ENCODE results near the gene SPOCK1. TPM values are rescaled to one million over a fixed set of nuclear protein-coding genes. Genes with fewer than 3 reads are reported as not detected.

The SPOCK1 gene
- total and polyA plus RNA-seq, 2 donors (not counting 3 experiments of a cell fraction or from before 2014, with no cell fraction given): 144 to 280 TPM

DNA sequence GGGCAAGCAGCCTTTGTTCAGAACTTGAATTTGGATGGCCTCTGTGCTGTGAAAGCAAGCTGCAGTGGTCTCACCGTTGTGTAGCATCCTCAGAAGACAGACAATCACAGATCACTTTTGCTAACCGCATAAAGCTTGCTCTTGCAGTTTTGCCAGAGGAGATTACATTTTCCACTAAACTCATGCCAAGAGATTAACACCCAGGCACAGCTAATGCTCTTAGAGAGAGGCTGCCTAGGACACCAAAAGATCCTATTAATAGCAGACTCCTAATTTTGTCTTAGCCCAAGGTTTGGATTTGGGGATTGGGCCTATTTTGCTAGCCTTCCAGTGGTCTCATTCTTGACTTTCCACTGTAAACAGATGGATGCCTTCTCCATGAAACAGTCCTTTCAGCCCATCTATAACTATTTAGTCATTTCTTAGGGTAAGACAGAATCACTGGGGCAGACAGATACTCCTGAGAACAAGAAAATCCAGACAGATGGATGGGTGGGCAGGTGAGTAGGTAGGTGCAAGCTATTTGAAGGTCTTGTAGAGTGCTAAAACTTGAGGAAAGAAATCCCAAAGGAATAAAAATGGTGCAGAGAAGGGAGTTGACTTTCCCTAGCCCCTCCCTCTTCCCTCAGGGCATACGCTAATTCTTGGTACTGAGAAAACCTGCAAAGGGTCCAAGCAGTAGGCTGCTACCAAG, 506.2 kb downstream of the SPOCK1 start:
- Histone ChIP-seq H3K79me2 (ENCODE audit: control insufficient read depth, insufficient read depth, low read length) (no peaks in the 10 kb centered on the region), H2AFZ (ENCODE audit: low read depth, low read length) (no peak overlapping the region), H3K9ac (replicated peaks; ENCODE audit: extremely low read depth, insufficient read depth, low read length) (no peak overlapping the region), H4K20me1 (replicated peaks; ENCODE audit: control insufficient read depth, extremely low read depth, insufficient read depth, low read length) (no peaks in the 10 kb centered on the region), H3K9me3 (replicated peaks; ENCODE audit: control insufficient read depth, insufficient read depth, low read length) (no peaks in the 10 kb centered on the region), H3K4me2 (ENCODE audit: insufficient read depth, low read length) (no peak overlapping the region), H3K27me3 (ENCODE audit: control insufficient read depth in 2 of 2, insufficient read depth in 2 of 2, low read length in 2 of 2) (no peaks in the 10 kb centered on the region), H3K4me3 (replicated peaks in 1 of 3; ENCODE audit: insufficient read depth in 1 of 3, low read depth in 1 of 3, low read length in 3 of 3) (no peak overlapping the region), H3K4me1 (ENCODE audit: control insufficient read depth, extremely low read depth, insufficient read depth, low read length) (no peaks in the 10 kb centered on the region), H3K9me1 (replicated peaks; ENCODE audit: control insufficient read depth, extremely low read depth, insufficient read depth, low read length) (no peaks in the 10 kb centered on the region), H3K36me3 (ENCODE audit: control insufficient read depth in 2 of 2, extremely low read depth in 1 of 2, insufficient read depth in 2 of 2, low read length in 2 of 2) (no peaks in the 10 kb centered on the region), H3K27ac (ENCODE audit: insufficient read depth, low read depth, low read length) (no peak overlapping the region)
- no peak for TF ChIP-seq FOS (IDR thresholded peaks at IDR 0.05; ENCODE audit: borderline replicate concordance, insufficient read depth, low read length)
- no peak for DNase-seq (ENCODE audit: low read depth, low spot score)
- ChIA-PET POLR2A (no interaction called here), CTCF (no interaction called here)
- intact Hi-C loops (cut with micrococcal nuclease) (no loop called here), dilution Hi-C loops (cut with MboI; ENCODE audit: extremely low pct_ligation_motif_present, low sequenced_read_pairs) (no loop called here)
- no TSS peak for BruUV-seq (replicated peaks)
- FAIRE-seq: no peak

DNA sequence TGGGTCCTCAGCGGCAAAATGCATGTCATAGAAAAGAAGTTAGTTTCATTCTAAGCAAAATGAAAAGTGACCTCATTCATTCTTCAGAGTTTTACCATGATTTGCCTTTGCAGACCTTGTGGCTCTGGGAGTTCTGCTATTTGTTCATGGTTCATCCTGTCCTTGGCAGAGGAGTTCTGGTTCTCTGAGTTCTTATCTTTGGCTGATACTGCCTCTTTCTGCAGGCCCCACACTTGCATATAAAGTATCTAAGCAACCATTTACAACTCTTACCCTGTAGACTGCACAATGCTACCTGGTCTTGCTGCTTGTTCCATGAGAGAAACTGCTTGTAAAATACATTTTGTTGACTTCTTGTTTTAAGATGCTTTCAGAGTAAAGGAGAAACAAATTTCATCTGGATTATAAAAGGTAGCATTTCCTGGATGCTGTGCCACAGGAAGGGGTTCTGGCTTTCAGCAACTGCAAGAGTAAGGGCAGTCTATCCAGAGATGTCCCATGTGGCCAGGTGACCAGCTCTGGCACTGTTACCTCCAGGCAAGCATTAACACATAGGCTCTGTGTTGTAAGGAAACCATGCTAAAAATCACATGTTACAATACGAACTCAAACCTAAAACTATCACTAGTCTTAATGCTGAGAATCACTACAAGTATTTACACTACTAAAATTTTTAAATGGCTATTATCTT, 513.2 kb downstream of the SPOCK1 start:
- dilution Hi-C loops (cut with MboI; ENCODE audit: extremely low pct_ligation_motif_present, low sequenced_read_pairs): no loop called here
- no peak for DNase-seq (ENCODE audit: low read depth, low spot score)
- no peaks in the 10 kb centered on the region for H3K9me1 ChIP-seq (replicated peaks; ENCODE audit: control insufficient read depth, extremely low read depth, insufficient read depth, low read length)
- TF ChIP-seq JUN (IDR thresholded peaks at IDR 0.05; ENCODE audit: borderline replicate concordance, insufficient read depth, insufficient read length, low read depth) (no peak), FOS (IDR thresholded peaks at IDR 0.05; ENCODE audit: borderline replicate concordance, insufficient read depth, low read length) (no peak), POLR2AphosphoS5 (IDR thresholded peaks at IDR 0.05; ENCODE audit: insufficient read depth, low read depth, low read length) (no peak), EZH2 (IDR thresholded peaks at IDR 0.05; ENCODE audit: borderline replicate concordance, low read depth, low read length, severe bottlenecking) (no peak), GATA2 (IDR thresholded peaks at IDR 0.05; ENCODE audit: insufficient read depth, insufficient read length, low read depth, low read length) (no peak), POLR2A (IDR thresholded peaks at IDR 0.05; ENCODE audit: low read depth, low read length) (no peak), MYC (IDR thresholded peaks at IDR 0.05; ENCODE audit: low read depth, low read length) (no peak)
- TF ChIP-seq, protein P1, sequence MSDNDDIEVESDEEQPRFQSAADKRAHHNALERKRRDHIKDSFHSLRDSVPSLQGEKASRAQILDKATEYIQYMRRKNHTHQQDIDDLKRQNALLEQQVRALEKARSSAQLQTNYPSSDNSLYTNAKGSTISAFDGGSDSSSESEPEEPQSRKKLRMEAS (IDR thresholded peaks at IDR 0.05; ENCODE audit: insufficient read depth, insufficient read length): no peak
- TF ChIP-seq, protein P2, sequence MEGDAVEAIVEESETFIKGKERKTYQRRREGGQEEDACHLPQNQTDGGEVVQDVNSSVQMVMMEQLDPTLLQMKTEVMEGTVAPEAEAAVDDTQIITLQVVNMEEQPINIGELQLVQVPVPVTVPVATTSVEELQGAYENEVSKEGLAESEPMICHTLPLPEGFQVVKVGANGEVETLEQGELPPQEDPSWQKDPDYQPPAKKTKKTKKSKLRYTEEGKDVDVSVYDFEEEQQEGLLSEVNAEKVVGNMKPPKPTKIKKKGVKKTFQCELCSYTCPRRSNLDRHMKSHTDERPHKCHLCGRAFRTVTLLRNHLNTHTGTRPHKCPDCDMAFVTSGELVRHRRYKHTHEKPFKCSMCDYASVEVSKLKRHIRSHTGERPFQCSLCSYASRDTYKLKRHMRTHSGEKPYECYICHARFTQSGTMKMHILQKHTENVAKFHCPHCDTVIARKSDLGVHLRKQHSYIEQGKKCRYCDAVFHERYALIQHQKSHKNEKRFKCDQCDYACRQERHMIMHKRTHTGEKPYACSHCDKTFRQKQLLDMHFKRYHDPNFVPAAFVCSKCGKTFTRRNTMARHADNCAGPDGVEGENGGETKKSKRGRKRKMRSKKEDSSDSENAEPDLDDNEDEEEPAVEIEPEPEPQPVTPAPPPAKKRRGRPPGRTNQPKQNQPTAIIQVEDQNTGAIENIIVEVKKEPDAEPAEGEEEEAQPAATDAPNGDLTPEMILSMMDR (IDR thresholded peaks at IDR 0.05; ENCODE audit: extremely low read depth in 1 of 2, insufficient read depth in 1 of 2, low read depth in 1 of 2, low read length in 2 of 2): no peak
- H3K9ac ChIP-seq (replicated peaks; ENCODE audit: extremely low read depth, insufficient read depth, low read length): no peak overlapping the region
- H3K36me3 ChIP-seq (ENCODE audit: control insufficient read depth in 2 of 2, extremely low read depth in 1 of 2, insufficient read depth in 2 of 2, low read length in 2 of 2): peaks cover 0 to 7% of the 10 kb centered on the region in 2 experiments
- H4K20me1 ChIP-seq (replicated peaks; ENCODE audit: control insufficient read depth, extremely low read depth, insufficient read depth, low read length): no peaks in the 10 kb centered on the region
- intact Hi-C loops (cut with micrococcal nuclease): no loop called here
- no peak overlapping the region for H2AFZ ChIP-seq (ENCODE audit: low read depth, low read length)
- FAIRE-seq: no peak
- POLR2A ChIA-PET: no interaction called here
- H3K79me2 ChIP-seq (ENCODE audit: control insufficient read depth, insufficient read depth, low read length): no peaks in the 10 kb centered on the region
- BruUV-seq (replicated peaks): no TSS peak
- H3K27ac ChIP-seq (ENCODE audit: insufficient read depth, low read depth, low read length): no peak overlapping the region
- H3K4me3 ChIP-seq (replicated peaks in 1 of 3; ENCODE audit: insufficient read depth in 1 of 3, low read depth in 1 of 3, low read length in 3 of 3): no peak overlapping the region
- no peaks in the 10 kb centered on the region for H3K27me3 ChIP-seq (ENCODE audit: control insufficient read depth in 2 of 2, insufficient read depth in 2 of 2, low read length in 2 of 2)
- no peak overlapping the region for H3K4me2 ChIP-seq (ENCODE audit: insufficient read depth, low read length)
- CTCF ChIA-PET: no interaction called here
- H3K9me3 ChIP-seq (replicated peaks; ENCODE audit: control insufficient read depth, insufficient read depth, low read length): no peaks in the 10 kb centered on the region
- peaks cover 4% of the 10 kb centered on the region for H3K4me1 ChIP-seq (ENCODE audit: control insufficient read depth, extremely low read depth, insufficient read depth, low read length)

Measured in endothelial cell of umbilical vein (primary cell).